Activated CD8-positive, alpha-beta memory T cell treated with anti-CD3 and anti-CD28 coated beads, Interleukin-2, amount 50 U/mL, for 24 hours (primary cell): Measurements from ENCODE around the gene COLGALT1.

ENCODE experiments used
- DNase-seq: peaks from one replicate; pipeline ENCODE4 v3.0.0-alpha.2; 2020; ENCODE audit errors: extremely low read depth

The COLGALT1 gene

DNA sequence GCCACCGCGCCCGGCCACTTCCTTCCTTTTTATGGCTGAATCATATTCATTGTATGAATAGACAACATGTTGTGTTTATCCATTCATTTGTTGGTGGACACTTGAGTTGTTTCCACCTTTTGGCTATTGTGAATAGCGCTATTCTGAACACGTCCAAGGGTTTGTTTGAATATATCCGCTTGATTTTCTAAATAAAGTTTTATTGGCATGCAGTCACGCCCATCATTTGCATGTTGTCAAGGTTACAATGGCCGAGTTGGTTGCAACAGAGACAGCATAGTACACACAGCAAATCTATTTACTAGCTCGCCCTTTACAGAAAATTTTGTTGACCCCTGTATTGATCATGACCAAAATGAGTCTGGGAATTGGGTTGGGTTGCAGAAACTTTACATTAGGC is 43.5 kb downstream of the COLGALT1 start:
- DNase-seq, result no peak

GRCh38 chr19:17599780-17600179 is 44.3 kb downstream of the COLGALT1 start:
- no peak for DNase-seq

GRCh38 chr19:17601683-17602082 is 46.2 kb downstream of the COLGALT1 start:
- no peak for DNase-seq

DNA sequence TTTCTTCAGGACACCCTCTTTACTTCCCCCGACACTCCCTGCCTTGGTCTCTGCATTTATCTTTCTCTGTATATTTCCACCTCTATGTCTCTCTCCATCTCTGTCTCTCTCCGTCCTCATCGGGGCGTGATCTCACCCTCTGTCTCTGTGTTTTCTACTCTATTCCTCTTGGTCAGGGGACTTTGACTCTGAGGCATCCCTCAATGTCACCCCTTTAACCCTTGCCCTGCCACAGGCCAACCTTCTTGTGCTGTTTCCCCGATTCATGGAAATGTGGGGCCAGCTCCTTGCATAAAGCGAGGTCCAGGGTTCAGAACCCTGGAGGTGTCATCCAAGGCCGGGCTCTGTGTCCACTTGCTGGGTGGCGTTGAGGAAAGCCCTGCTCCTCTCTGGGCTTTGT is 46.8 kb downstream of the COLGALT1 start:
- DNase-seq, result no peak

GRCh38 chr19:17602872-17603510 is 47.5 kb downstream of the COLGALT1 start:
- no peak for DNase-seq

DNA sequence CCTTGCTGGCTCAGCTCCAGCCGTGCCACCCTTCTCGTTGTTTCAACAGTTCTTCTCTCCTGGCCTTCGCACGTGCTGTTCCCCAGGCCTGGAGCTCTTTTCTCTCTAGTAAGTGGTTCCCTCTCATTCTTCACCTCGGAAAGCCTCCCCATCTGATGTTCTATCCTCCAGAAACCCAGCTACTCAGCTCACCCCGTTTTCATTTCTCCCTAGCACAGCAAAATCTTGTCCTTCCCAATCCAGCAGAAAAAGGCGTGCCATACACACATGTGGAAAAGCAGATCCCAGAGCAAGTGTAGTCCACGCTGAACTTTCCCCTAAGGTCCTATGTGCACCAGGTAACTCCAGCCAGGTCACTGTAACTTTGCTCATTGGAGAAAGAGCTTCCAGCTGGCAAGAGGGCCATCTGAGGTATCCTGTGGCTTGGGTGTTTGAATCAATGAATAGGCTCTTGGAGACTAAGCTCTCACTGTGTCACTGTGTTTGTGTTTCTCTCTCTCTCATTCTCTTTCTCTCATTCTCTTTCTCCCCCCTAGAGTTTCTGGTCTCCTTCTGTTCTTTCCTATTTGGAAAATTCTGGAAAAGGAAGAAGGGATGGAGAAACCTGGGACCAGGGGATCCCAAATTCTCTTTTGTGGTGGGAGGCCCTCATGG is 49.0 kb downstream of the COLGALT1 start:
- DNase-seq, result no peak

DNA sequence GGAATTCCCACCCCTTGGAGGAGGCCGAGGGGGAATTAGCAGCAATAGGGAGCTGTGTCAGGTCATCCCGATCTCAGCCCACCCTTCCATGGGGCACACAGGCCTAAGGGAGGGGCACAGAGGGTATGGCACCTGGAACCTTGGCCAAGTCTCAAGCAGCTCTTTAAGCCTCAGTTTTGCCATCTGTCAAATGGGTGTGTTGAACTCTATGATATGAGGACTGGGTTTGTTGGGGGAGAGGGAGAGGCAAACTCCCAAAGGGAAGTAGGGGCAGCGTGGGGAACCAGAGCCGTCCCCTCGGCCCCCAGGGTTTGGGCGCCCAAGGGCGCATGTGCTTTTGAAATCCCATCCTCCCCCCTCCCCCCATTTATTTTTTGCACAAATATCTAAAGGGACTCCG is 49.7 kb downstream of the COLGALT1 start:
- DNase-seq, result no peak

DNA sequence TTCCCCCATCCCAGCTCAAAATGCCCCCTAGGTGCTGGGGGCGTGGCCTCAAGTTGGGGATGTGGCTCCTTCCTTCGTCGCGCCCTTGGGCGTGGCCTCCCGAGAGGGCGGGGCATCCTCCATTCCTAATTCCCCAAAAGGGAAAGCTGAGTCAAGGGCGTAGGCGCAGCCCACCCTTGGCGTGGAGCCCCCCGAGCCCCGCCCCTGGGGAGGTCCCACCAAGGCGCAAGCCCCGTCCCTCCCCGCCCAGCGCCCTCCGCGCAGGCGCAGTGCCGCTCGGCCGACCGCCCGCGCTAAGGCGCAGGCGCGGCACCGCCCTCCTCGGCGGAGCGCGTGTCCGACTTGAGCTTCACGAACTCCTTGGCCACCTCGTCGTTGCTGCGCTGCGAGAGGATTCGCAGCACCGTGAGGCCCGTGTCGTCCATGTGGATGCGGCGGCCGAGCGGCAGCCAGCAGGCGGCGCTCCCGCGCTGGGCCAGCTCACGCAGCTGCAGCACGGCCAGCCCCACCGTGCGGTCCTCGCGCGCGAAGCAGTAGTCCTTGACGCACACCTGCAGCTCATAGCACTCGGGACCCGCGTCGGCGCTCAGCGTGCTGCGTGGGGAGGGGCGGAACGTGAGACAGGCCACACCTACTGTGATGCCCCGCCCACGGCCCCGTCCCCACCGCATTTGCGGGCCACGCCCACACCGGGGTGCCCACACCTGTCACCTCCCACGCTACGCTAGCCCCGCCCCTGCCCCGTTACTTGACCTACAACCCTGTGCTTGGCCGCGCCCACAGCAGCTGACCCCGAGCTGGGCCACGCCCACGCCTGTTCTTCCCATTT is 50.5 kb downstream of the COLGALT1 start:
- peak; percentile 44 for DNase-seq

- DNase-seq, result no peak
Observed at GRCh38 chr19:17606590-17607185, 51.2 kb downstream of the COLGALT1 start.

GRCh38 chr19:17607936-17608335 is 52.5 kb downstream of the COLGALT1 start:
- DNase-seq, result no peak

DNA sequence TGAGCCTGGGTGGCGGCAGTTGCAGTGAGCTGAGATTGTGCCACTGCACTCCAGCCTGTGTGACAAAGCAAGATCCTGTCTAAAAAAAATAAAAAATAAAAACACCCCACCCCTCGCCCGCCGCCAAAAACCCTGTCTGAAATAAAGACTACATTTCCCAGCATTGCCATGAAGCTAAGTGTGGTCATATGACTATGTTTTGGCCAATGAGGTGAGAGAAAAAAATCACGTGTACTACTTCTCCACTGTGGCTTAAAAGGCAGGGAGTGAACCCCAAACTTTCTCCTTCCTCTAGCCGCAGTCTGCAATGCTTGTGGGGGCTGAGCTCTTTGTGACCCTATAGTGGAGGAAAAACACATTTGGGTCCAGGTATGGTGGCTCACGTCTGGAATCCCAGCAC is 54.9 kb downstream of the COLGALT1 start:
- DNase-seq, result no peak

GRCh38 chr19:17611462-17612244 is 56.2 kb downstream of the COLGALT1 start:
- DNase-seq, result no peak

DNA sequence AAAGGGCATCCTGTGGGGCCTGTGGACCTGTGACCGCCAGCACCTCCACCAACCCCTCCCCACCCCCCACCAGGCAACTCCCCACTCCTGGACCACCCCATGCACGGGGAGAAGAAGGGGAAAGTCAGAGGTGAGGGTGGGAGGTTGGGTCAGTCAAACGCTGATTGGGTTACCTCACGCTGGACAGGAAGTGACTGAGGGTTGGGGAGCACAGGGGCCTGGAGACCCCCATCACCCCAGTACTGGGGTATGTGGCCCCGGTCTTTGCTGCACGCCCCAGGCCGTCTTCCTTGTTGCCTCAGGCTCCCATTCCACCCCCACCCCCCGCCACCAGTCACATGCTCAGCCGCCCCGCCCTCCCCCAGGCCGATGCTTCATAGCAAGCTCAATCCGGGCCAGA is 59.0 kb downstream of the COLGALT1 start:
- DNase-seq, result no peak

DNA sequence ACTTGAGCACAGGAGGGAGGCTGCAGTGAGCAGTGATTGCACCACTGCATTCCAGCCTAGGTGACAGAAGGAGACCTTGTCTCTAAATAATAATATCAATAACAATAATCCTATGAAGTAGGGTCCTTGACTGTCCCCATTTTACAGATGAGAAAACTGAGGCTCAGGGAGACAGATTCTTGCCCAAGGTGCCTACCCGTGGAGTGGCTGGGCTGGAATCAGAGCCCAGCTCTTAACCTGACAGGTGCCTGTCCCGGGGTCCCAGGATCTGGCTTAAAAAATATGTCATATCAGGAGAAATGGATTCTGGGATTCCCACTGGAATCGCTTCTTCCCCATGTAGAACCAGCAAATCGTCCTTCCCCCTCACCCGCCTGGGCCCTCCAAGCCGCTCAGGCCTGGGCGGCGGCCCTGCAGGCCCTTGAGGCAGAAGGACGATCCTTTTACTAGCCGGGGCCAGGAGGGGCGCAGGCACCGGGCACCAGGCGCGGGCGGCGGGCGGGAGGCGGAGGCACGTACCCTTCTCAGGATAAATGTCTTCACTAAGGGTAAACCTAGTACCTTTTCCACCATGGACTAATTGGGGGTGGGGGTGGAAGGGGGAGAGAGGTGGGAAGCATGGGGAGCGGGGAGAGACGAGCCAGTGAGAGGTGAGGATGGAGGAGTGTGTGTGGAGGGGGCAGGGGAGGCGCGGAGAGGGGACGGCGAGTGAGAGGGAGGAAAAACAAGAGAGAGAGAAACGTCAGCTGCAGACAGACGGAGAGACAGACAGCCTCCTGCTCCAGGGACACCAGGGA is 60.6 kb downstream of the COLGALT1 start:
- no peak for DNase-seq

- no peak for DNase-seq
Observed at GRCh38 chr19:17616686-17616960, 61.2 kb downstream of the COLGALT1 start.

GRCh38 chr19:17616961-17617806 is 61.7 kb downstream of the COLGALT1 start:
- DNase-seq, result no peak

DNA sequence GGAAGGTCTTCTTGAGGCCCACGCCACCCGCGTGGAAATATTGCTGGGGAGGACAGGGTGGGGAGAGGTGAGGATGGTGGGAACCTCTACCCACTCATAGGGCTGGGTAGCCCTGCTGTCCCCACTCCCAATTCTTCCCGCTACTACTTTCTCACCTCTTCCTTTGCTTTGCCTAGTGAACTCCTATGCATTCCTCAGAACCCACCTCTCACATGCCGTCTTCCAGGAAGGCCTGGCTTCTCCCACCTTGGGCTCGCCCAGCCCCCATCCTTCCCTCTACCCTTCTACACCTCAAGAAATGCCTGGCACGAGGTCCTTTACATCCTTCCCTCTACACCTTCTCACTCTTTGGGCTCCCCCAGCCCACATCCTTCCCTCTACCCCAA is 62.4 kb downstream of the COLGALT1 start:
- DNase-seq, result no peak

DNA sequence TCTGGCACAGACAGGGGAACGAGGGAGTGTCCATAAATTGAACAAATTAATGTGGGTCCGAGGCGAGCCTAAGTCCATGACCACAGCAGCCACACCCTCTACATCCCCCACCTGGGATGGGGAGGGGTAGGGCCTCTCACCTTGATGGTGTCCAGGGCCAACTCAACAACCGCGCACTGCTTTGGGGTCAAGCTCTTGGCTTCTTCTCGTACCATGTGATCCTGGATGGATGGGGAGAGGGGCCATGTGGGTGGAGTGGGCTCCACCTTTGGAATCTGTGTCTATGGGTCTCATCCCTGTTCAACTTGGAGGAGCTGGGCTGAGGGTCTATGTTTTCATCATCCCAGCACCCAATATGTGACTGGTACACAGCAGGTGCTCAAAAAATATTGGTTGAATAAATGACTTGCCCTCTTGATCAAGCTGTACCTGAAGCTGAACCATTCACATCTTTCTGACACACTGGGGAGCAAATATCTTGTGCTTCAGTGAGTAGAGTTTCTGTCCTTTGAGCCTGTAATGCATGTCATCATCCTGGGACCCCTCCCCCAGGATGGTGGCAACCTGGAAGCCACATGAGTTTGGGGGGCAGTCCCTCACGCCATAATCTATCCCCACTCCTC is 62.9 kb downstream of the COLGALT1 start:
- no peak for DNase-seq

DNA sequence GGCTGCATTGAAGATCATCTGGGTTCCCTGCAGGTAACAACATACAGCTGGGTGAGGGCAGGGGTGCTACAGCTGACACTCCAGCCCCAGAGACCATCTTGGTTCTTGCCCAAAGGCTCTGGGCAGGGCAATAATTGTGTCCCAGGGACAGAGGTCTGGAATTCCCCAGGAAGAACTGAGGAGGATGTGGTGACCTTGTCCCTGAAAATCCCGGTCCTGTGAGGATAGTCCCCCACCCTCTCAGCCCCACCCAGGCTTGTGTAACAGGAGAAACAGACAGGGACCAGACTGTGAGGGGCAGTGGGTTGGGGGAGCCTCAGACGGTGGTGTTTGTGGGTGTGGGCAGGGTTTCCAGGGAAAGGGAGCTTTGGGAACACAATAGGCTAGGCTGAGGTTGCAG is 63.5 kb downstream of the COLGALT1 start:
- DNase-seq, result no peak

DNA sequence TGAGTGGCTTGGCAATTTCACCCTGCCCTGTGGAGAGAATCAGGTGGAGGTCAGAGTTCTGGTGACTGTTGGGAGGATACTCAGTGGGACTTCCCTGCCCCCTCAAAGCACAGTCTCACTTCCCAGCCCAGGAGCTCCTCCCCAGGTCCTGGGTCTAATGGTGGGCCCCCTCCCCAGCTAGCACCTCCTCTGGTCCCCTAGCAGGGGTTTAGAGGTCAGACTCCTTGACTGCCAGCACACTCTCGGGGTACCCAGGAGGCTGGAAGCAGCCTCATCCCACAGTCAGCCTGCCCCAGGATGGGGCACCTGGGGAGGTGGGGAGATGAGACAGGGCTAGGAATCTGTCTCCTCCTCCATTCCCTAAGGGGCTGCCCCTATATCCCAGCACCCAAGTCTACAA is 65.2 kb downstream of the COLGALT1 start:
- no peak for DNase-seq
